SKM-1 (cell line): Measurements from ENCODE around the gene LRRK1.
A peak's percentile ranks its signal among the peaks of the same experiment; 100 is the strongest.

ENCODE experiments used
- DNase-seq: peaks from one replicate; lab custom pipeline; 2025; ENCODE audit not compliant: unreplicated experiment; lab: John Stamatoyannopoulos, UW

LRRK1 gene

DNA sequence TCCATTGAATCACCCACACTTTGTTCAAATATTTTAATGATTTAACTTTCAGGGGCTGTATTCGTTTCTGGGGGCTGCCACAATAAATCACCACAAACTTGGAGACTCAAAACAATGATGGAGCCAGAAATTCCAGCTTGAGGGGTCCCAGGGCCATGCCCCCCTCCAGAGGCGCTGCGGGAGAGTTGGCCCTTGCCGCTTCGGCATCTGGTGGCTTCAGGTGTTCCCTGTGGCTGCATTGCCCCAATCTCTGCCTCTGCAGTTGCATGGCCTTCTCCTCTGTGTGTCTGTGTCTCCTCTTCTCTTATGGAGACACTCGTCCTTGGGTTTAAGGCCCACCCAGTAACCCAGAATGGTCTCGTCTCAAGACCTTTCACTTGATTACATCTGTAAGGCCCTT lies 187.9 kb downstream of the LRRK1 start:
- no peak for DNase-seq

DNA sequence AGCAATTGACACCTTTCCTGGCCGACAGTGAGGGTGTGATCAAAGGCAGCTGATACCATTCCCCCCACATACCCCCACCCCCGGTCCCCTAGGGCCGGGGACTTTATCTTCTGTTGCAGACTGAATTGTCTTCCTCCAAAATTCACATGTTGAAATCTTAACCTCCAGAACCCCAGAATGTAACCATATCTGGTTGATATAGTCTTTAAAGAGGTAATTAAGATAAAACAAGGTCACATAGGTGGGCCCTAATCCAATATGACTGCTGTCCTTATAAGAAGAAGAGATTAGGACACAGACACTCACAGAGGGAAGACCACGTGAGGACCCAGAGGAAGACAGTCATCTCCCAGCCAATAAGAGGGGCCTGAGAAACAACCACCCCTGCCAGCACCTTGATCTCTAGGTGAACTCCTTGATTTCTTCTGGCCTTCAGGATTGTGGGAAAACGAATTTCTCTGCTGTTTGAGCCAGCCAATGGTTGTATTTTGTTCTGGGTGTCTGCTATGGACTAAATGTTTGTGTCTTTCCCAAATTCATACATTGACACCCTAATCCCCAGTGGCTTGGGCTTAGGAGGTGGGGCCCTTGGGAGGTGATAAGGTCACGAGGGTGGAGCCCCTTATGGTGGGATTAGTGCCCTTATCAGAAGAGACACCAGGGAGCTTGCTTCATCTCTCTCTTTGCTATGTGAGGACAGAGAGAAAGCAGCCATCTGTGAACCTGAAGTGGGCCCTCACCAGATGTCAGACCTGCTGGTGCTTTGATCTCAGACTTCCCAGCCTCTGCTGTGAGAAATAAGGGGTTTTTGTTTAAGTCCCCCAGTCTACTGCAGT lies 188.7 kb downstream of the LRRK1 start:
- no peak for DNase-seq

DNA sequence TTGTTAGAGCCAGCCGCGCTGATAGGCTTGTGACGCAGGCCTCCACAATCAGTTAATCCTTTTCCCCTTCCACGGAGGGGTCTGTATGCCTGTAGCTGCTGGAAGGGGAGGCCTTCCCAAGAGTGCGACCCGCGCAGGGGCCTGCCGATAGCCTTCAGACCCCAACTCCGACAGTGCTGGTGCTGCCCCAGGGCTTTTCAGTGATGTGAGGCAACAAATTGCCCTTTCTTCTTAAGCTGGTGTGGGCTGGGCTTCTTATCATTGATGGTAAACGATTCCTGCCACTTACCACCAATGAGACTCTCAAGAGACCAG lies 189.3 kb downstream of the LRRK1 start:
- no peak for DNase-seq

DNA sequence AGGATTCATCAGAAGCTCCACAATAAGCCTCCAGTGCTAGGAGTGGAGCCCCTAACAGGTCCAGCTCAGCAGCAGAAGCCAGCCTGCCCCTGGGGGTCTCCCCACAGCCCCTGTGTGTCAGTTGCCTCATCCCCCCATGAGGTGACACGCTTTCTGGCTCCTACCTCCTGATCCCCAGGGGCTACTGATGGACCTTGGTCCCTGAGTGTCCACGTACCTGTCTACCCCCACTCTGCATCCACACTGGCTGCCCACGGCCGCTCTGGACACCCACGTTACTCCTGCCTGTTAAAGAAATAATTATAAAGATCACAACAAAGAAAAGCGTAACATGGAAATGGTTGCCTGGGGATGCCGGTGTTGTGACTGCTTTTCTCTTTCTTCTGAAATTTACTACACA lies 189.6 kb downstream of the LRRK1 start:
- no peak for DNase-seq

DNA sequence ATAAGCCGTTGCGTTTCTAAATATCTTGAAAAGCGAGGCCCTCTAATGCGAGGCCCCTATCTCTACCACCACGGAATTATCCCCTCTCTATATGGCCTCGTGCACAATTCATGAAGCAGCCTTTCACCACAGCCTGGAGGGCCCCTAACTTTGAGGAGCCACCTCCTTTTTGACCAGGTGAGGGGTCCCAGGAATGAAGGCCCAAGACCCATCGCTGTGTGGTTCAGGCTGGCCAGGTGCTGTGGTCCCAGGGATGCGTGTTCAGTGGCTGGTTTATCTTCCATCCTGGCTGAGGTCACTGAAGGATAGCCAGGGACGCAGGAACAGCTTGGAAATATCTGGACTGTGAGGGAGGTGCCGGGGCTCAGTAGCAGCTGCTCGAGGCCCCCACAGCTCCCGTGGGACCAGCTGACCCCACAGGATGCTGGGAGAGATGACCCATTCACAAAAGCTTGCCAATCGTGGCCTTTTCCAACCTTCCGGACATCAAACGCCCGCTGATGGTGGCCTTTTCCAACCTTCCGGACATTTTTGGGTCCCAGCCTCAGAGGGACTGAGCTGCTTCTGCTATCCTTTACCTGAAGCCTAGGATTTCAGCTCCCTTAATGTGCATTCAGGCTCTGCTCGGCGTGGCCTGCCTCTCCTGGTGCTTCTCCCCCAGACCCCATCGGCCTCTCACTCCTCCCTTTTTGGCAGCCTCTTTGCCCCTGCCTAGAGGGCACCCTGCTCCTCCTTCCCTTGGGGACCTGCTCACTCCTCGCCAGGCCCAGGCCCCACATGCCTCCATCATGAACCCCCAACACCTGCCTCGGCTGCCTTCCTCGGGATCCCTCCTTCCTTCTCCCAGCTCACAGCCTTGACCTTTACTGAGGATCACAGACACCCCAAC lies 191.8 kb downstream of the LRRK1 start:
- DNase-seq: no peak

DNA sequence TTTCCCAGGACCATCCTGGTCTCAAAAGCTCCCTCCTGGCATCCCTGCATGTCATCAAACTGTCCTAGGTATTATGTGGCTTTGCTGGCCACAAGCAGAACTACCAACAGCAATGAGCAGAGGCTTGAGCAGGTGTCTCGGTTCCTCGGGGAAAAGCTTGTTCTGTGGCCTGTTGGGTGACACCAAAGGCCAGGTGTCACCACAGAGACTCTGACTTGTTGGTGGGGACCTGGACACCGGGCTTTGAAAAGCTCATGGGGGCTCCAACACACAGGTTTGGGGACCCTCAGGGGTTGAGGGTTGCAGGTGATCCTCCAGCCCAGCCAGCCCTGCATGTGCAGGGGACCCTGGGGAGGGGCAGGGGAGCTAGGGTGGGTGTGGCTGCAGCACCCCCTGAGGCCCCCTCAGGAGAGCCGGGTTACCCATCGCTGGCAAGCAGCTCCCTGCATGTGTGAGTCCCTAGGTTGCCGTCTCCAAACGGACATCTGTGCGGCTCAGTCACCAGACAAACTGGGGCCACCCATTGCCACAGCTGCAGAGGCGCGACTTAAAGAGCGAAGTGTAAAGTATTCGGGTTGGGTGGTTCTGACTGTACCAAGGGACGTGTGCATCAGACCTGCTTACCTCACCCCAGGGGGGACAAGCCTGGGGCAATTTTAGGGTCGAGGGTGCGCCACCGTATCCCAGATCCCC lies 192.6 kb downstream of the LRRK1 start:
- no peak for DNase-seq

DNA sequence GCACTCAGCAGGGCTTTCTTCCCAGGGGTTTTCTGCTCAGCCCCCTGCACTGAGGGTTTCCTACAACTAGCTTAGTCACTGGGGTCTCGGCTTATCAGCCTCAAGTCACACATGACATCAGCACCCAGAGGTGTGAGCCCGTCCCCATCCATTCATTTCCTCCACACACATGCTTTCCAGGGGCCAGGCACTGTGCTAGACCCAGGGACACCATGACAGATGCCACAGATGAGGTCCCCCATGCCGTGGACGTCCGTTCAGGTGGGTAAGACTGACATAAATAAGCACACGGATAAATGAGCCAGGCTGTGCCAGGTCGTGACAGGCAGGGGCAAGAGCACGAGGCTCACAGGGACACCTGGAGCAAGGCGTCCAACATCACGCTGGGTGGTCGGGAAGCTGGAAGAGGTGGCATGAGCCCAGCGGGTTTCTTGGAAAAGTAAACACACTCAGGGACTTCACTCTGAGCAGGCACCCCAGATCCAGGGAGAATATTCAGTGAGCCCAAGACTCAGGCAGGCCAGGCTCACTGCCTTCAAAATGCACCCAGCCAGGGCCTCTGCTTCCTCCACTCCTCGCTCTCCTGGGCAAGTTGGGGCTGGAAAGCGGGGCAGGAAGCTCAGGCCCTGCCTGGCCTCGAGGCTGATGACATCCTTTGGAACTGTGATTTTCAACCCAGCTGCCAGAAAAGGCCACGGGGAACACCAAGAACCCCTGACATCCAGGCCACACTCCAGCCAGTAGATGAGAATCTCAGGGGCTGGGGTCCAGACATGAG lies 193.4 kb downstream of the LRRK1 start:
- DNase-seq: no peak

DNA sequence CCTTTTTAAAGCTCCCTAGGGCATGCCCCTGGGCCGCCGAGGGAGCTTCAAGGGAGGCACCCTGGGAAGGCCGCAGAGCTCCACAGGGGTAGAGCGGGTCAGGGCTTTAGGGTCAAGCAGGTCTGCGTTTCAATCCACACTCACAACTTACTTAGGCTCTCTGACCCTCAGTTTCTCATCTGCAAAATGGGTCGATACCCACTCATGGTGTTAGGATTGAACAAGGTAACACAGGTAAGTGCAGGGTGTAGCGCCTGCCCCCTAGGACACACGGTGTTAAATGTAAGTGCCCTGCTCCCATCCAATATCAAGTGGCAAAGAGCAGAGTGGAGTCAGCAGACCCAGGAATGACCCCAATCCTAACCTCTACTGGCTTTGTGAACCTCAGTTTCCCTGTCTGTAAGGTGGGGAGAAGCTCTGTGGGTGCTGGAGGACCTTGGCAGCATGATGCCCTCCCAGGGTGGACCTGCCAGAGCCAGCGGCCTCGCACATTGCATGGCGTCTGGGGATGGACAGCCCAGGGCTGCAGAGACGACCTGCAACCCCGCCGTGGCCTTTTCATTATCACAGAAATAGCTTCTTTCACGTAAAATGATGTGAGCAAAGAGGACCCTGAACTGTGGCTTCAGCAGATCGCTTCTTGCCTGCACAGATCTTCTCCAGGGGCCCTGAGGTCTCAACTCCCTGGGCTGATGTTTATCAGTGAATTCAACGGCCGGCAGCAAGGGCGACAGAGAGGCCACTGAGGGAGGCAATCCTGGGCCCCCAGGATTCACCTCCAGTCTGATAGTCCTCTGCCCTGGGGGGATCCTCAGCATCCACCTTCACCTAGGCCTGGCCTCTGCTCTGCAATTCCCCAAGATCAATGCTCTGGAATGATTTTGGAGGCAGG lies 194.2 kb downstream of the LRRK1 start:
- DNase-seq: no peak

DNA sequence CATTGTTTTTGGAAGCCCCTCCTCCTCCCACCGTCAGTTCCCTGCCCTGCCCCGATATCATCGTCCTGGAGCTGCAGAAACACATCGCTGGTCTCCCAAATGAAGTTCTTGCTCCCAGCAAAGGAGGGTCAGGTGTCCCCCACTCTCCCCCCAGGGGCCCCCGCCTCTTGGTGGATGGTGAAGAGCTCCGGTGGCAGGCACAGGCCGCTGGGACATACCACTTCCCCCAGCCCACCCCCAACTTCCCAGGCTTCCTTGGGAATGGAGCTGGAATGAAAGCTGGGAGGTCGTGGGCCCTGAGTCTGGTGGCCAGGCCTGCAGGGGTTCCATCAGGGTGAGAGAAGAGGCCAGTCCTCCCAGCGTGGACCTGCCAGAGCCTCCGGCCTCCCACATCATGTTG lies 195.0 kb downstream of the LRRK1 start:
- DNase-seq: no peak

DNA sequence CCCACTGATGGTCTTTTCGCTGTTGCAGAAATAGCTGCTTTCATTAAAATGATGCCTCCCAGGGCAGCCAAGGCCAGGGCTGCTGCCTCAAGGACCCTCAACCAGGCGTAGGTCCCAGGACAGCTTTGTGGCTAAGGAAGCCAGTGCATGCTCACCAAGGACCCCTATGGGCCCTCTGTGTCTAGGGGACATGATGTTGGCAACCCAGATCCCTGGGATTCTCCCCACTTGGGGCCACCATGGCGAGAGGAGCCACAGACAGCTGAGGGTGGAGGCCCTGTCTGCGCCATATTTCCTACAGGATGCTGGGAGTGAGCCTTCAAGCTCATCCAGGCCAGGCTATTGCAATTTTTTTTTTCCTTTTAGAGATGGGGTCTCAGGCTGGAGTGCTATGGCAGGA lies 195.5 kb downstream of the LRRK1 start:
- DNase-seq: no peak

DNA sequence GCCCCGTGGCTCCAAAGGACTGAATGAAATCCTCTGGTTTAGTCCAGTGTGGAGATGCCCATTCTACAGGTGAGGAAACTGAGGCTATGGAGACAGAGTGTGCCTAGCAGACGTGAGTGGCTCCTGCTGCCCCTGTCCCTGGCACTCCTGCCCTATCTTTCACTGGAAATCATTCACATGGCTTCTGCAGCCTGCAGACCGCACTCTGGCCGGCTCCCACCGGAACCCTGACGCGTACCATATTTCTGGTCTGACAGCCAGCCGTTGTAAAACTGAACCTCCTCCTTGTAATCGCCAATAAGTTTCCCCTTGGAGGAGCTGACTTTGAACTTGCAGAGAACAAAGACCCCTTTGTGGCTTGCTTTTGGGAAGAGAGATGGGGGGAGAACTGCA lies 196.2 kb downstream of the LRRK1 start:
- no peak for DNase-seq

DNA sequence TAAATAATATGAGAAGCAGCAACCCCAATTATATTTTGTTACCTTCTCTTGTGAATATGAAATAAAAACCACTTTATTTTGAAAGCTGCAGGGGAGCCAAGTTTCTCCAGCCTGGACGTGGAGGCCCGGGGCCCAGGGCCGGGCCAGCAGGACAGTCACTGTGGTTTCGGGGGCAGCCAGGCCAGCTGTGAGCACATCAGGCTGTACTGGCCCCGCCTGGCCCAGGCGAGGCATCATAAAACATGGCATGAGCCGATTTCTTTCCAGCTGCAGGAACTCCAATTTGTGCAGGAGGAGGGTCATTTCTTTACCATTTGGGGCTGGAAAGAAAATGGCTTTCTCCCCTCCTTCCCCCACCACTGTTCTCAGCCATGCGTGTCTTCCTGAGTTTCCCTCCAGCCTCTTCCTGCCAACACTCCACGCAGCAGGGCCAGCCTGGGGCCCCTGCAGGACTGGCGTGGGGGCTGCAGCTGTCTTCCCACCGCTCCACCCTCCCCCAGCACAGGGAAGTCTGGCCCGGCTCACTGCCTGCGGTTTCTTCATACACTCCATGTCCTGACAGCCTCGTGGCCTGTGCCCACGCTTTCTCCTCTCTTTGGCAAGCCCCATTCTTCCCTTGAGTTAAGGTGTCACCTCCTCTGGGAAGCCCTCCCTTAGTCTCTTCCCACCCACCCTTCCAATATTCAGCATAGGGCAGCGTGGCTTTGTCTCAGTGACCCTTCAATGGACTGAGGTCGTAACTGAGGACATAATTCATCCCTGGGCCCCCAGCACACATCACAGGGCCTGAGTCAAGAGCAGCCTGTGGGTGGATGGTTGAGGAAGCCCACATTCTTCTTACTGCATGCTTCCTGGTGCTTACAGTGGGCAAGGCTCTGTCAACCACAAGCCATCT lies 196.9 kb downstream of the LRRK1 start:
- DNase-seq: peak; percentile 12

DNA sequence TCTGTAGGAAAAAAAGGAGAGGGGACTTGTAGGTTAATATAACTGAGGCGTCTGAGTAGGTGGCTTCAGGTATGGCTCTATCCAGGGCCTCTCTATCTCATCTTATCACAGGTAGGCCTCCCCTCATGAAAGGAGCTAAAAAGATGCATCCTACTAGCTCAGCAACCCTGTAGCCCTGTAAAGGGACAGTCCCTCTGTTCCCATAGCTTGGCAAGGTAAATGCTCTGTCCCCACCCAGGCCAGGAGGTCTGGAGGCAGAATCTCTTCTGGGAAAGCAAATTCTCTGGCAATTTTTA lies 197.5 kb downstream of the LRRK1 start:
- no peak for DNase-seq

DNA sequence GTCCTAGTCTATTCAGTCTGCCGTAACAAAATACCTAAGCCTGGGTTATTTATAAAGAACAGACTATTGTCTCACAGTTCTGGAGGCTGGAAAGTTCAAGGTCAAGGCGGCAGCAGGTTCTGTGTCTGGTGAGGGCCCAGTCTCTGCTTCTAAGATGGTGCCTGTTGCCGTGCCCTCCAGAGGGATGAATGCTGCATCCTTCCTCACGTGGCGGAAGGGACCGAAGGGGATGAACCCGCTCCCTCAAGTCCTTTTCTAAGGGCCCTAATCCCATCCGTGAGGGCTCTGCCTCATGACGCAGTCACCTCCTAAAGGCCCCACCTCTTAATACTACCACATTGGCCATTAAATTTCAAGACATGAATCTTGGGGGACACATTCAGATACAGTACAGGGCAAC lies 199.0 kb downstream of the LRRK1 start:
- no peak for DNase-seq

DNA sequence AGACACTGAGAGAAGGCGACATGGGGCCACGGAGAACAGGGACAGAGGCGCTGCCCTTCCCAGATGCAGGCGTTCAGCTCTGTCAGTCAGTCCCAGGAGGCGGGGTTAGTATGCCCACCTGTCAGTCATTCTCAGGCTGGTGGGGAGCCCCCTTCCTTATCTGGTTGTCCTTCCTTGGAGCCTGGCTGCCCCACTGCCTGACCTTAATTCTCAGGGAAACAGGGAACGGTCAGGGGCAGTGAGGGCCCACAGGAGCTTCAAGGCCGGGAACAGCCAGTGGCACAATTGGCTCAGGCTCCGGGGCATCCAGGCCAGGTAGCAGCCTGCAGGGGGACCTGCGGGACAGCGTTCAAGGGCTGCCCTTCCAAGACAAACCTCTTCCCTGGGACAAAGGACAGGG lies 199.5 kb downstream of the LRRK1 start:
- DNase-seq: no peak

DNA sequence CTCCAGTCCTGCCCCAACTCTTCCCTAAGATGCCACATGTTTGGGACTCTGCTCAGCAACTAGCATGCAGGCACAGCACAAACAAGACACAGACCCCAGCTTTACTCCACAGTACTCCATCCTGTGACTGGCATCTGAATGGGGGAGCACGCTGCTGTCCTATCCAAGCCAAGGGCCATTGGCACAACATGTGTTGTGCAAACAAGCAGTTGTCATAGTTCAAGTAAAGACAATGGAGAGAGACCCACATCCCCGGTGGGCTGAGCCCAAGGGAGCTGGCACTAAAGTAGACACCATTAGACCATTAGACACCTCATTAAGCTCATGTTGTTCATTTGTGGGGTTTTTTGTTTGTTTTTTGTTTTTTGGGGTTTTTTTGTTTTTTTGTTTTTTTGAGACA lies 200.0 kb downstream of the LRRK1 start:
- DNase-seq: no peak
